ENCODE results near the gene LRIT3. TPM values are rescaled to one million over a fixed set of nuclear protein-coding genes. Genes with fewer than 3 reads are reported as not detected.
"Not testable (repeated sequence)": the region's sequence is repeated elsewhere in the genome, so short reads cannot be mapped to it uniquely, and the experiment has no call there.

Gene LRIT3
- total RNA-seq, 1 donor from 2014 or later = 0.15 TPM

DNA sequence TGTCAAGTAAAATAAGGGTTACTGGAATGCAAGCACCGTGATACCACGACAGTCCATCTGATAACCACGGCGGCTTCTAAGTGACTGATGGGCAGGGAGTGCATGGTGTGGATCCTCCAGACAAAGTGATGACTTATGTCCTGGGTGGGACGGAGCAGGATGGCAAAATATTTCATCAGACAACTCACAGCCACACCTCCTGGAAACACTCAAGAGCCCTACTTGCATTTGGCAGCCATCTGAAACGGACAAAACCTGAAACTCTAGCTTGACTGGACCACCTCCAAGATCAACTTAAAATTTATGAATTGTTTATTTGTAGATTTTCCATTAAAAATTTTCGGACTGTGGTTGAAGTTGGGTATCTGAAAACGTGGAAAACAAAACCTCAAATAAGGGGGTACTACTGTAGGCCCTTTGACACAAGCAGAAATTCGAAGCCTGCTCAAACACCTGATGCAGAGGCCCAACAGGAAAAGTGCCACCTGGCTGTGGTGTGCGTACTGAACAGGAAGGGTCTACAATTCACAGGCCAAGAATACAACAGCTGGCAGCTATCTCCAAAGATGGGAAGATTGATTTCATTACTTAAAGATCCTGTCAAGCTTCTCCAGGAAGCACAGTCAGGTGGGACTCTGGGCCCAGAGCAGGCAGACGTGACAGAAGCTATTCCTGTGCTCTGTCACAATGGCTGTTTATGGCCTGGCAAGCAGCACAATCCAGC is 26.0 kb downstream of the LRIT3 start:
- Mint-ChIP-seq H3K4me1 (no peaks in the 10 kb centered on the region), H3K27me3 (ENCODE audit: insufficient read depth, low read depth) (peaks cover 3% of the 10 kb centered on the region), H3K4me3 (no peak overlapping the region), H3K27ac (no peak overlapping the region), H3K36me3 (no peaks in the 10 kb centered on the region), H3K9me3 (peaks cover 8% of the 10 kb centered on the region)
- no peaks in the 10 kb centered on the region for H3K9me3 ChIP-seq (ENCODE audit: low read depth)
- H3K27me3 ChIP-seq = no peaks in the 10 kb centered on the region
- TF ChIP-seq EZH2 (IDR thresholded peaks at IDR 0.05) = no peak
- no peak for TF ChIP-seq EZH2phosphoT487 (IDR thresholded peaks at IDR 0.05)
- TF ChIP-seq, protein P1, sequence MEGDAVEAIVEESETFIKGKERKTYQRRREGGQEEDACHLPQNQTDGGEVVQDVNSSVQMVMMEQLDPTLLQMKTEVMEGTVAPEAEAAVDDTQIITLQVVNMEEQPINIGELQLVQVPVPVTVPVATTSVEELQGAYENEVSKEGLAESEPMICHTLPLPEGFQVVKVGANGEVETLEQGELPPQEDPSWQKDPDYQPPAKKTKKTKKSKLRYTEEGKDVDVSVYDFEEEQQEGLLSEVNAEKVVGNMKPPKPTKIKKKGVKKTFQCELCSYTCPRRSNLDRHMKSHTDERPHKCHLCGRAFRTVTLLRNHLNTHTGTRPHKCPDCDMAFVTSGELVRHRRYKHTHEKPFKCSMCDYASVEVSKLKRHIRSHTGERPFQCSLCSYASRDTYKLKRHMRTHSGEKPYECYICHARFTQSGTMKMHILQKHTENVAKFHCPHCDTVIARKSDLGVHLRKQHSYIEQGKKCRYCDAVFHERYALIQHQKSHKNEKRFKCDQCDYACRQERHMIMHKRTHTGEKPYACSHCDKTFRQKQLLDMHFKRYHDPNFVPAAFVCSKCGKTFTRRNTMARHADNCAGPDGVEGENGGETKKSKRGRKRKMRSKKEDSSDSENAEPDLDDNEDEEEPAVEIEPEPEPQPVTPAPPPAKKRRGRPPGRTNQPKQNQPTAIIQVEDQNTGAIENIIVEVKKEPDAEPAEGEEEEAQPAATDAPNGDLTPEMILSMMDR (IDR thresholded peaks at IDR 0.05) = no peak
- no peaks in the 10 kb centered on the region for H3K36me3 ChIP-seq
- H4K20me1 ChIP-seq (ENCODE audit: low read depth) = no peaks in the 10 kb centered on the region
- H3K79me2 ChIP-seq (ENCODE audit: low read depth) = no peaks in the 10 kb centered on the region
- H2AFZ ChIP-seq (replicated peaks) = no peak overlapping the region
- H3F3A ChIP-seq (ENCODE audit: low read depth) = no peaks in the 10 kb centered on the region
- H3K9ac ChIP-seq = no peak overlapping the region
- no peak overlapping the region for H3K4me2 ChIP-seq
- H3K4me1 ChIP-seq = no peaks in the 10 kb centered on the region
- H3K4me3 ChIP-seq = no peak overlapping the region
- H3K27ac ChIP-seq = no peak overlapping the region
- DNase-seq (ENCODE audit: low spot score) = no peak

DNA sequence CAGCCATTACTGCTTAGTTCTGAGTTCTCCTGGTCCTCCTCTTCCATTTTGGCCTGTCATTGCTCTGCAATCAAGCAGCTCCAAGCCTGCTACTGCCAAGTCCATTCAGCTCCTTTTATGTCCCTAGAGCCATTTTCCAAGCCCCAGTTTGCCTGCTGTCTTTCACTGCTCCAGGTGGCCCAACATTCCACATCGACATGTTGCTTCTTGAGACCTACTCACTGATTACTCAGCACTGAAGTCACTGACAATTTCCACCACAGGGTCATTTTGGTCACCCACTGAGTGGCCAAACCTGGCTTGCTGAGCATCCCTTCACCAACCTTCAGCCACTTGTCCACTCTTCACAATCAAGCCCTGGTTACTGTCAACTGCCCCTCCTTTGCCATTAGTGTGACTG is 27.2 kb downstream of the LRIT3 start:
- Mint-ChIP-seq H3K27me3 (ENCODE audit: insufficient read depth, low read depth) (peaks cover 3% of the 10 kb centered on the region), H3K9me3 (peaks cover 8% of the 10 kb centered on the region), H3K36me3 (no peaks in the 10 kb centered on the region), H3K4me3 (no peak overlapping the region), H3K27ac (no peak overlapping the region), H3K4me1 (no peaks in the 10 kb centered on the region)
- H2AFZ ChIP-seq (replicated peaks) = no peak overlapping the region
- H3F3A ChIP-seq (ENCODE audit: low read depth) = no peaks in the 10 kb centered on the region
- H3K36me3 ChIP-seq = no peaks in the 10 kb centered on the region
- DNase-seq (ENCODE audit: low spot score) = no peak
- H3K27ac ChIP-seq = no peak overlapping the region
- H3K79me2 ChIP-seq (ENCODE audit: low read depth) = no peaks in the 10 kb centered on the region
- no peak overlapping the region for H3K9ac ChIP-seq
- no peaks in the 10 kb centered on the region for H3K4me1 ChIP-seq
- H3K4me3 ChIP-seq = no peak overlapping the region
- H3K4me2 ChIP-seq = no peak overlapping the region
- TF ChIP-seq EZH2phosphoT487 (IDR thresholded peaks at IDR 0.05) (no peak), EZH2 (IDR thresholded peaks at IDR 0.05) (no peak)
- TF ChIP-seq, protein P1 (IDR thresholded peaks at IDR 0.05) = no peak
- no peaks in the 10 kb centered on the region for H3K9me3 ChIP-seq (ENCODE audit: low read depth)
- H3K27me3 ChIP-seq = no peaks in the 10 kb centered on the region
- H4K20me1 ChIP-seq (ENCODE audit: low read depth) = no peaks in the 10 kb centered on the region

DNA sequence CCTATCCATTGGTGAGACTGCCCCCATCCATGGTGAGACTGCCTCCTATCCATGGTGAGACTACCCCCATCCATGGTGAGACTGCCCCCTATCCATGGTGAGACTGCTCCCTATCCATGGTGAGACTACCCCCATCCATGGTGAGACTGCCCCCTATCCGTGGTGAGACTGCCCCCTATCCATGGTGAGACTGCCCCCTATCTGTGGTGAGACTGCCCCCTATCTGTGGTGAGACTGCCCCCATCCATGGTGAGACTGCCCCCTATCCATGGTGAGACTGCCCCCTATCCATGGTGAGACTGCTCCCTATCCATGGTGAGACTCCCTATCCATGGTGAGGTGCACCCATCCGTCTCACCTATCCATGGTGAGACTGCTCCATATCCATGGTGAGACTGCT is 27.6 kb downstream of the LRIT3 start:
- H3K27me3 ChIP-seq; H3K9ac ChIP-seq; H3K4me3 ChIP-seq; H3K4me1 ChIP-seq; H3K4me1 Mint-ChIP-seq; H3K36me3 ChIP-seq; H4K20me1 ChIP-seq (ENCODE audit: low read depth); H3K4me3 Mint-ChIP-seq; H3K27ac ChIP-seq; H3K36me3 Mint-ChIP-seq; DNase-seq (ENCODE audit: low spot score); H3K79me2 ChIP-seq (ENCODE audit: low read depth); H2AFZ ChIP-seq (replicated peaks); H3K27me3 Mint-ChIP-seq (ENCODE audit: insufficient read depth, low read depth); H3K27ac Mint-ChIP-seq; H3K9me3 Mint-ChIP-seq; H3K4me2 ChIP-seq; H3F3A ChIP-seq (ENCODE audit: low read depth); H3K9me3 ChIP-seq (ENCODE audit: low read depth): not testable (repeated sequence)

DNA sequence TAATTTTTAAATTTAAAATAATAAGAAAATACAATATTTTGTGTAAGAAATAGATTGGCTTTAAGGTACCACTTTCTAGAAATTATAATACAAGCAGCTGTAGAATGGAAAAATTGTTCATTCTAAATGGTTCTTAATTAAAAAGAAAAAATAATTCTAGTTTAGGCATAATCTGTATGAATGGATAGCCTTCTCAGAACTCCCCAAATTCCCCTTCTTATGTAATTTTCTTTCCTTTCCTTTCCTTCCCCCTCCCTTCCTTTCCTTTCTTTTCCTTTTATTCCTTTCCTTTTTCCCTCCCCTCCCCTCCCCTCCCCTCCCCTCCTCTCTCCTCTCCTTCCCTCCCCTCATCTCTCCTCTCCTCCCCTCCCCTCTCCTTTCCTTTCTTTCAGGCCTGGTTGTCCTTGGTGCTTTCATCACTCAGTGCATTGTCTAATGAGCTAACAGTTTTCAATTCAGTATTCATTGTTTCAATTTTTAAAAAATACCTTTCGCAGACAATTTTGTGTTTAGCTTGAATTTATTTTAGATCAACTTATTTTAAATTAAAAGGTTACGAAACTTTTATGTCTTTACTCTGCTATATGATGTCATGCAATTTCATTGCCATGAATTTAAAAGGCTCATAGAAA is 28.8 kb downstream of the LRIT3 start:
- H3K27me3 Mint-ChIP-seq (ENCODE audit: insufficient read depth, low read depth) = peaks cover 5% of the 10 kb centered on the region
- no peaks in the 10 kb centered on the region for H3K9me3 ChIP-seq (ENCODE audit: low read depth)
- H3K36me3 Mint-ChIP-seq = no peaks in the 10 kb centered on the region
- no peak for DNase-seq (ENCODE audit: low spot score)
- H3K4me2 ChIP-seq = no peak overlapping the region
- no peak for TF ChIP-seq EZH2 (IDR thresholded peaks at IDR 0.05)
- TF ChIP-seq, protein P1 (IDR thresholded peaks at IDR 0.05) = no peak
- no peak for TF ChIP-seq EZH2phosphoT487 (IDR thresholded peaks at IDR 0.05)
- H3K4me3 Mint-ChIP-seq = no peak overlapping the region
- no peak overlapping the region for H3K27ac Mint-ChIP-seq
- H2AFZ ChIP-seq (replicated peaks) = no peak overlapping the region
- no peaks in the 10 kb centered on the region for H3K4me1 Mint-ChIP-seq
- H3K9ac ChIP-seq = no peak overlapping the region
- H3K36me3 ChIP-seq = no peaks in the 10 kb centered on the region
- no peaks in the 10 kb centered on the region for H3K27me3 ChIP-seq
- H3K4me1 ChIP-seq = no peaks in the 10 kb centered on the region
- H3F3A ChIP-seq (ENCODE audit: low read depth) = no peaks in the 10 kb centered on the region
- peaks cover 8% of the 10 kb centered on the region for H3K9me3 Mint-ChIP-seq
- H3K4me3 ChIP-seq = no peak overlapping the region
- H4K20me1 ChIP-seq (ENCODE audit: low read depth) = no peaks in the 10 kb centered on the region
- H3K27ac ChIP-seq = no peak overlapping the region
- H3K79me2 ChIP-seq (ENCODE audit: low read depth) = no peaks in the 10 kb centered on the region
